GM18858 (cell line): Measurements from ENCODE around the gene INSYN2A.

Source experiments
- ATAC-seq: cut with Tn5 transposase; IDR thresholded peaks from one replicate; pipeline ENCODE4 v1.9.1; 2021; ENCODE audit not compliant: unreplicated experiment

Gene INSYN2A

DNA sequence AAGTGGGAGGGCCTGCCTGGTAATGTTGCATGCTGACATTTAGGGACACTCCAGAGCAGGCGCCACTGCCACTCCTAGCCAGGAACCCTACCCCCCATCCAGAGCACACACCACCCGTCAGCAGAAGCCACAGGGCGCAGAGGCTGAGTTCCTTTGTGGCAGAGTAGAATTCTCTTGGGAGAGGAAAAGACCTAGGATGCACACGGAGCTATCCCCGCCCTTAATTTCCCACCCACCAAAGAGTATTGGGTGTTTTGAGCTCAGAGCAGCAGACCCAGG lies 702 bp upstream of the INSYN2A start:
- ATAC-seq = no peak

DNA sequence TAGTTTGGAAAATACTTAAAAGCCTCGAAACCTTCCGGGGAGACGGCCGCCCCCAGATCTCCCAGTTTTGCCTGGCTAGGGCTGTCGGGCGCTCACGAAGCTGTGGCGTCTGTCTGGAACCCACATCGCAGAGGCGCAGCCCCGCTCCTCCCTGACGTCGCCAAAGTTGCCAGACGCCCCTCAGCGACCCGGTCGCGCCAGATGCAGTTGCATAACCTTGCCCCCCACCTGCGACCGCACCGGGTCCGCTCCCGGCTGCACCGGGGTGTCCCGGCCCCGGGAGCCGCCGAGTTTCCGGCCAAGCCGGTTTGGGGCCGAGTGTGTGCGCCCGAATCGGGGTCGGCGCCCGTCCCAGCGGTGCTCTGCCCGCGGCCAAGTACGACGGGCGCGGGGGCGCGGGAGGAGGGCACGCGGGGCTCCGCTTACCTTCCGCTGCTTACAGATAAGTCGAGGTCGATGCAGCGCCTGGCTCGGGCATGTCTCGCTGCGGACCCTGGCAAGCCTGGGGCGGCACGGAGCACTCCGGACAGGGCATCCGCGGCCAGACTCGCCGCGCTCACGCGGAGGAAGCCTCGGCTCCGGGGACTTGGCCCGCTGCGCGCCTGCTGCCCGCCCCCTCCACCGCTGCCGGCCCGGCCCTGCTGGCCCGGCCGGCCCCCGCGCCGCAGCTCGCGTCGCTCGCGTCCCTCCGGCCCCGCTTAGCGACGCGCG lies 665 bp downstream of the INSYN2A start:
- ATAC-seq = no peak

DNA sequence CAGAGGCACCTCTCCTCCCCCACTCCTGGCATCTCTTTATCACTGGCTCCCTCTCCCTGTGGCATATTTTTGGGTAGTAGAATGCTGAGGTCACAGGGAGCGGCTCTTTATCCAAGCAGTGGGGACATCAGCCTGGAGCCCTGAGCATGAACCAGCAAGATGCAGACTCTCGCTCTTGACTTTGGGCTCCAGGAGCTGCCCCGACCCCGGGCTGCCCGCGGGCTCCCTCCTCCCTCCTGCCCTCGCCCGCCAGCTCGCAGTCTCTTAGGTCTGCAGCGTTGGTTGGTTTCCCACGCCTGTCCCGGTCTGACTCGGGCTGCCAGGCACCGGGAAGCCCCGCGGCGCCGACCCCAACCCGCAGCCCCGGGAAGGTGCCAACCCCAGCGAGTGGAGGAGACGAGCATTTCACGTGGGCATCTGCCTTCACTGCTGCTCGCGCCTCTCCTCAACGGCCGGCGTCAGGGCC lies 1.3 kb downstream of the INSYN2A start:
- ATAC-seq = no peak

DNA sequence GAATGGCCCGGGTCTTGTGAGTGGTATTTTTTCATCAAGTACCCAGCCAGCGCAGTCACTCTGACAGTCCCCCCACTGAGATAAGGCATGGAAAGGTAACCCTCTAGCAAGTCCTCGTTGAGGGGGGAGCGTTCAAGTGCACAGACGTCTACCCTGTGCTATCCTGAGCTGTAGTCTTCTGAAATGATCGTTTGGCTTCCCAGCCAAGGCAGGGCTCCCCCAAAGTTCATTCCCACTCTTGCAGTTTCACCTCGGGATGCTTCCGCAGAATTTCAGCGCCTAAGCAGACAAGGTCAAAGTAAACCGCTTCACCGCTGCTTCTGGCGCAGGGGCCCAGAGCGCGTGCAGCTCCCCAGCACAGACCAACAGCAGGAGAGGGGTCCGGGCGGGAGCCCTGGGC lies 1.8 kb downstream of the INSYN2A start:
- no peak for ATAC-seq

DNA sequence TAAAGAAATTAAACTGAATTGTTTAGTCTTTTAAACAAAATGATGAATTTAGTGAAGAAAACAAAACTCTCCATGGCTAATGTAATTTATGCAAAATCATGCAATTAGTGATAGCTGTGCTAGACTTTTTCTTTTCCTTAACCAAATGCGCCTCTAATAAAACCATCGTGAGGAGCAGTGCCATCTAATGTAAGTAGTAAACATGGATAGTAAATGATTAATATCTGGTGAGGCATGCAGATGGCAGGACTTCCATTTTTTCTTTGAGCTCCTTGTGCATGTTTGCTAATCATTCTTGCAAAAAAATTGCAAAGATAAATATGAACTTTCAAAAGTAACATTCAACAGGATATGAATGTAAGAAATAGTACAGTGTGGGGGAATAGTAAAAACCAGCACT lies 2.3 kb downstream of the INSYN2A start:
- ATAC-seq = no peak

DNA sequence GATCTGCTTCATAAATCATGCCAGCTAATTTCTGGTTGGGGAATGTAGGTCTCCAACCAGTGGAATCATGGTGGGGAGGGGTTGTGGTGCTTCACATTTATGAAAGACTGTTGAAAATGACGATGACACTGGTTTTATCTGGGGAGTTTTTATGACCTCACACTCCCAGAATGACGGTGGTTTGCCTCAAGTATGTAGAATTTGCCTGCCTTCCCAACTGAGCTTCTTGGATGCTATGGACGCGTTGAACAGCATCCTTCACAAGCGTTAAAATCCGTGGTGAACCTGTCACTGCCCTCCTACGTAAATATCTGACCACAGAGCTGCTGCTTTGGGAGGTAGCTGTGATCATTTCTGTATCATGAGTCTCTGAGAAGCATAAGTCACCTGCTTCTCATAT lies 3.3 kb downstream of the INSYN2A start:
- no peak for ATAC-seq

DNA sequence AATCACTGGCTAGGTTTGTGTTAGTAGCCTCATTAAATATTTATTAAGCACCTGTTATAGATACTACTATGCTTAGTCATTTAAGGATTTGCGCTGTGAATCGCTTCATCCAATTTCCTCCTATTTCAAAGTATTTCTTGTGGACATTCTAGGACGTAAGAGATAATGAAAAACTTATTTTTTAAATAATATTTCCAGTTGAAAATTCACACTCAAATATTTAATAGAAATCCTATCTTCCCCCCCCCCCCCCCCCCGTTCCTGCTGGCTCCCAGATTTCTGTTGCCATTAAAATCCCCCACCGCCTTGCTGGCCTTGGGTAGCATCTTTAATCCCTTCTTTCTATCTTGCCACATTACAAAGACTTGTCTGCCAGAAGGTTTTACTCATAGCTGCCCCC lies 6.0 kb downstream of the INSYN2A start:
- ATAC-seq = no peak

DNA sequence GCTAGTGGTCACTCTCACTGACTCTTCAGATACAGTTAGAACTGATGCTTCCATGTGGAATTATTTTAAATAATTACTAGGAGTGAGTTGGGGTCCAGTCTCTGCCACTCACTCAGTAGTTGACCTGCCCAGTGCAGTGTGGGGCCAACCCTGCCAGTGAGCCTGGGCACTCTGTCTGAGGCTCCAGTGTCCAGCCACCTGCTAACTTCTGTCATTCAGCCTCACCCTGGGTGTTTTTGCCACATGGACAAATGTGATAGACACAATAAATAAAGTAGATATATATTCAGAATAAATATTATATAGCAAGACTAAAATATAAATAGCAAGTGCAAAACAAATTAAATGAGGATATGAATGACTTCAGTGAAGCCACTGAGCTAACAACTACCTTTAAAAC lies 7.2 kb downstream of the INSYN2A start:
- no peak for ATAC-seq

DNA sequence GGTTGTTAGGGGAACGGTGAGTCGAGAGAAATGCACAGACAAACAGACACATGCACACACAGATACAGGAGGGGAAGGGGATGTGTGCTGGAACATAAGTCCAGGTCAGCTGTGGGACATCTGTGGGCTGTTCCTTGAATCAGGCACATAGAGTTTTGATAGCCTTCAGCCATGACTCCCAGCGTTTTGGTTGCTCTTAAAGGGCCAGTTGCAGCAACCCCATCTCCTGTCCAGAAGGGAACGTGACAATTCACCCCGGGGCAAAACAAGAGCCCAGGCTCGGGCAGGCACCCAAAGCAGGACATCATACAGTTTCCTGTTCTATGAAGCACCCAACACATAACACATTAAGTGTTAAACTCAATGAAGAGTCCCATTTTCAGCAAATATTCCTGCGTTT lies 9.6 kb downstream of the INSYN2A start:
- ATAC-seq = no peak

DNA sequence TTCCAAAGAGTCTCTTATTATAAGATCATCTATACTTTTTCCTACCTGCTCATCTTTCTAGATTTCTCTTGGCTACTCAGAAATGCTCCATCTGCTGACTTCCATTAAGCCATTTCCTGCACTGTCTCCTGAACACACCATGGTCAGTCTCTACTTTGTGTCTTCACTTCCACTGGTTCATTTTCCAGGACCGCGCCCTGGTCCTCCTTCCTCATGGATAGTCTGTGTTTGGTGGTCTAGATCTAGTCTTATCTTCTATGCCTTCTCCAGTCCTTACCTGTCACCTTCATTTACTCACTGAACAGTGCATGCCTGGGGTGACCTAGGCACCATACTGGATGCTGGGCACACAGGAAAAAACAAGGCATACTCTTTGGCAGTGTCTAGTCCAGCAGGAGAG lies 11.8 kb downstream of the INSYN2A start:
- no peak for ATAC-seq

DNA sequence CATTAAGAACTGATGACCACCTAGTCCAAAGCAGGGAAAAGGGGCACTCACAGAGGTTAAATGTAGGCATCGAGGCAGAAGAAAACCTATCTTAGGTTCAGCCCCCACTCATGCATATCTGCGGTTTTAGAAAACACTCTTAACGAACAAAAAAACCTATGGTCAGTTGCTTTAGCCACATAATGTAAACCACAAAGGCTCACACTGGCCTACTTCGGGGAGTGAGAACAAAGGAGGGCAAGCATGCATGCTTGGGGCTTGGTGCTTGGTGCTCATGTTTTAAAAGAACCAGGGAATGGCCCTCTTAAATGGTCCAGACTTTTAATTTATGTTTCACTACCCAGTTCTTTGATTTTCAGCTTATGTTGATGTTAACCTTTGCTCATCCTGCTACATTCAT lies 14.2 kb downstream of the INSYN2A start:
- ATAC-seq = no peak

DNA sequence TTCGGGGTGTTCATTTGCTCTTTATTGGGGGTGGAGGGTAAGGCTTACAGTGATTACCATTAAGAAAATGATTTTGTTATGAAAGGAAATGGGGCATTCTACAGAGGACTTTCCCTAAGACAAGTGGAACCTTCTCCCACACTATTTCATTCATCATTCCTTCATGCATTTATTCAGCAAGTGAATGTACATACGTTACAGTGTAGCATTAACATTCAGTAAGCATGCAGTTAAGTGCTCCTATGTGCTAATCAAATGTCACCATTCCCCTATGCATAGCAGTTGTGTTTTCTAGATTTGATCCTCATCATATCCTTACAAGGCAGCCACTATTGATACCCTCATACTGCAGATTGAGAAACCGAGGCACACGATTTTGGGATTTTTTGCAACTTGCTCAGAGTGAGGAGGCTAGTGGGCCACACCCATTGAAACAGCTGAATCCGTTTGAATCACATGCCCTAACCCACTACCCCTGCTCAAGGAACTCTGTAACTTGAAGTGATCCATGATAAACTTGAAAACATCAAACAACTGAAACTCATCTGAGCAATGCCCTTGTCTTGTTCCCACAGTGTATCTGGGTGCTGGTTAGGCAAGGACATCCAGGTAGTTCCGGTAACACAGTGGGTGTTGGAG lies 16.7 kb downstream of the INSYN2A start:
- no peak for ATAC-seq

DNA sequence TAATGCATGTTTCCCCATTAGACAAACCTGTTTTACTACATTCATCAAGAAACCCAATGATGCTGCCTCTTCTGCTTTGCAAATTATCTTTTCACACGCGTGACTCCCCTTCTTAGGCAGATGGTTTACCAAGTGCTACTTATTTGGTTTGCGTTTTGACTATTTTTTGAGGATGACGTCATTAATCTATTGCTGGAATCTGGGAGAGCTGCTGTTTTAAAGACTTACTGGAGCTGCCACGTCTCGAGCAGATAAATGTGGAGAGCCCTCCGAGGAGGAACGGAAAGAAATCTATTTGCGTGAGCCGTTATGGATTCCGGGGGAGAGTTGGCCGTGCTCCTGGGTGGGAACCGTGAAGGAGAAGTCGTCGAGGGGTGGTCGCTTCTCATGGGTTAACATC lies 19.7 kb downstream of the INSYN2A start:
- no peak for ATAC-seq

DNA sequence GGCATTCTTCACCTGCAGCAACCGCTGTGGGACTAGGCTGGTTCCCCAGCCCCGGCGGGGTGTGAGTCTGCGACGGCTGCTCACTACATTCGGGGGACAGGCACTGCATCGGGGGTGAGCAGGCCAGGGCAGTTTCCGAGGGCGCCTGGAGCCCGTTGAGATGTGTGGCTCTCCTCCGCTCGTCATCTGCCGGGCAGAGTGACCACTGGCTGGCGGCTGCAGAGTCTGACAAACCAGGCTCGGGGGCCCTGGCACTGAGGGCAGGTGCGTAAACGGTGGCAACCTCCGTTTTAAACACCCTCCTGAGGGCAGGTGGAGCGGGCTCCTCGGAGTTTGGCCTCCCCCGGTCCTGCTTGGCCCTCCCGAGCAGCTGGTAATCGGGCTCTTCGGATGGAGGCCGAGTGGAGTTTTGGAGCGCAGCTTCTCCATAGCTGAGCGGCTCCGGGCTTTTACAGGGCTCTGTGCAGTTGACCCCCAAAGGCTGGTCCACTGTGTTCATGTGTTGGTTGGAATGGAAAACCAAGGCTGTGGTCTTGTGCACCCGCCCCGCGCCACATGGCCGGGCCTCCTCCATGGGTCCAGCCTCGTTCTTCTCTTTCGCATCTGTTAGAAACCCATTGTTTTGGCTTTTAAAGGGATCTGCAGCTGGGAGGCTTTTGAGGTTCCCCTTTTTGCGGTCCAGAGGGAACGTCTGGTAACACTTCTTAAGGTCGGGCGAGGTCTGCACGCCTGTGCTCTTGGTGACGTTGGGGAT lies 20.9 kb downstream of the INSYN2A start:
- ATAC-seq = no peak

DNA sequence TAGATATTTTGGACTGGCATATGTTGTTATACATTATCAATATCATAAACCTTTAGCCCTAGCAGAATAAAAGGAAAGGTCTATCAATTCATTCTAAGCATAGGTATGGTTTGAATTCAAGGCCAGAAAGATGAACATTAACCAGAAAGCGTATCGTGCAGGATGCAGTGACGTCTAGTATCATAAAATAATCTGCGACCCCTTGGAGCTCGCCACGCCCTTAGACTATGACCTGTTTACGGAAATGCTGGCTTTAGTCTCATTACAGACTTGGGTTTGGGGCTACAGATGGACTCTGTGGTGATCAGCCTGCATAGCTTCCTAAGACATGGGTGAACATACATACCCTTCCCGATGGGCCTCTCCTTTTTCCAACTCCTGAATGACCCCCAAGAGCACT lies 21.5 kb downstream of the INSYN2A start:
- ATAC-seq = no peak

DNA sequence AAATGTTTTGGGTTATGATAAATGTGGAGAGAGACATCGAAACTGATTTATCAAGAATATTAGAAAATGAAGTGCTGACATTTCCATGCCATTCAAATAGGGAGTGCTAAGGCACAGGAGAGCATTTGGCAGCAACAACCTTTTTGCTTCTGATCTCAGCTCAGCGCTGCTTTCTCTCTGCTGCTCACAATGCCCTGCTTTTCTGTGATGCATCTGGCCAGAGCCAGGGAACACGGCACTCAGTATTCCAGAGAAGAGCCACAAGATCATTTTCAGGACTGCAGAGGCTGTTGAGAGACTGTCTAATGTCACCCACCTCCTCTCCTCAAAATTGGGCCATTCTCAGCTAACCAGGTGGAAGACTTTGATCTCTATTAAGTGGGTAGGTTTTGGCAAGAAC lies 28.1 kb downstream of the INSYN2A start:
- no peak for ATAC-seq

DNA sequence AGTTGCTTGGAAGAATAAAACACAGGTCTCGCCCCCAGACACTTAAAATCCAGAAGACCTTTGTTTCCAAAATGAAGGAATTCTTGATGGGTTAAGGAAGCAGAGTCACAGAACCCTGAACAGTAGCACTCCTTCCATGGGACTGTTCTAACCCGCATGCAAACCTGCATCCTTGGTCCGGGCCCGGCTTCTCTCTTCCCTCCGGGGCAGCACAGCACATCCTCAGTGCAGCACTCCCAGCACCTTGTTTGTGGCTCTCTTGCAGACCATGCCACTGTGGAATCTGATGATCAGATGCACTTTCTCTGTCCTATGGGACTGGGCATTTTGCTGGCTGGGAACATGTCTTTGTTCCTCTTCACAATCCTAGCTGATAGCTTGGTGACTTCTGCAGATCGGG lies 33.5 kb downstream of the INSYN2A start:
- ATAC-seq = no peak

DNA sequence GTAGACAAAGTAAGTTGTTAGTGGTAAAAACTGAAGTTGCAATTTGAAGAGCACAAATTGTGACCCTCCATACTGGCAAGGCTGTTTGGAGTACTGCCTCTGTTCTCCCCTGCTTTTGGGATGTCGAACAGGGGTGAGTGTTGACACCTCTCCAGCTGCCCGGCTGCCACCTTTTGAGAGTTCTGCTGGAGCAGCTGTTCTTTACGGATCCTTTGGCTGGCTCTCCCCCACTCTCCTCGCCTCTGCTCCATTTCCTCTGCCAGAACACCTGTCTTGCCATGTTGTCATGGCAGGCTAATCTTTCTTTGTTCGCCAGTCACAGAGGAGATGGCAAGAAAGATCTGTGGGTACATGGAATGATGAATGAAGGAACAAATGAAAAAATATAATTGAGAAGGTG lies 34.9 kb downstream of the INSYN2A start:
- no peak for ATAC-seq

DNA sequence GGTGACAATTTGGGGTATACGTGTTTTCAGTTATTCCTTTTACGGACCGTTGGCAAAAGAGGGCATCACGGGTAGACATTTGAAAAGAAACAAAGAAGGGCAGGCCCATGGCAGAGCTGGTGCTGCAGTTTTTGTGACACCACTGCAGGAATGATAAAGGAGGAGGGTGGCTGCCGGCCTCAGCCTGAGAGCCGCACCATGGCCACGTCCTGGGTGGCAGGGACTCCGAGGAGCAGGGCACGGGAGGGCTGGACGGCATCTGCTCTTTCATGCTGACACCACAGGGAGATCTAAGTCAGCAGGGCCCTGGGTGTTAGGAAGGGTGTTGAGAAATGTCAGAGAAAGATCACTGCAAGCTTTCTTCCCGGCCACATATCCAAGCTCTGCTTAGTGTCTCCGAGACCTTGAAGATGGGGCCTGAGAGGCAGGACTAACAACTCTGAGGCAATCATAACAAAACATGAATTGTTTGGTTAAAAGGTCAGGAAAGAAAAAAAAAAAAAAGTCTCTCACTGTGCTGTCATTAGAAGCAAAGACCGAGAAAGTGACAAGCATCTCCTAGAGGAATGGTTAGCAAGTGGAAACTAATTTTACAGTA lies 36.6 kb downstream of the INSYN2A start:
- no peak for ATAC-seq

DNA sequence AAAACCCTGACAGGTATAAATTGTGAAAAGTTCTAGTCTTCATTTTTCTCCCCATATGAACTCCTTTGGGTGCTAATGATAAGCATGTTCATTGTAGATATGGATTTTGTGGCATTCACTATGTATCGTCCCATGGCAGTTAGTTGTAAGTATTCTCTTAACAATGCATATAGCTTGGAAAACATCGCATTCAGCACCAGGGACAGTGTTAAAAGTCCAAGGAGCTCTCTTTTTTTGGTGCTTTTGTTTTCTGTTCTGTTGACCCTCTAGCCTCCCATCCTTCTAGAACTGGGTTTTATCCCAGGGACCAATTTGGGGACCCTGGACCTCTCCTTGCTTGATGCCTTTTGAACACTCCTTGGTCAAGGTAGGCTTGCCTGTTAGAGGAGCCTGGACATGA lies 37.7 kb downstream of the INSYN2A start:
- no peak for ATAC-seq

DNA sequence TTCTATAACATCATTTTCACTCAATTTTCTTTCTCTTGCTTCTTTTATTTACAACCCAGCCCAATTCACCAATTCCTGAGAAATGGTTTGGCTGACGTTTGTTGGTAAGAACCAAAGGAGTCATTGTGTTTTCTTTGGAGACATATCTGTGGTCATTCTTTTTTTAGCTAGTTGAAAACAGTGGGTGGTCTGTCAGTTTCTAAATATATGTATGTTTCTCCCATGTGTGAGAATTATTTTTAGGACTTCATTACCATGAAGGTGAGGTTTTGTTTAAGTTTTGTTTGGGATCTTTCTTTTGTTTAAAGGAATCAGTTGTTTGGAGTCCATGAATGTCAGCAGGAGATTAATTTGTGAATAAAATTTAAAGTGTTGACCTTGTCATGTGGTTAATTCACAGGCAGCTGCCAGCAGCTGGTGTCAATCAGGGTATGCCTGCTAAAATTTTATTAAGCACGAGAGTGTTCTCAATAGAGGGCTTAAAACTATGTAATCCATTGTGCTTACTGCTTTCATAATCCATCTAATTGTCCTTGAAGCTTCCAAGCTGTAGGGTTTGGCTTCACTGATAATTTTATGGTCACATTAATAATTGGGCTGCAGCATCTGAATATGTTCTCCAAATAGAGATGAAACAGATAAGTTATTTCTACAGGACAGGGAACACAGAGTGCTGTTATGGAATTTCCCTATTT lies 38.7 kb downstream of the INSYN2A start:
- no peak for ATAC-seq
